Caco-2 (cell line): ENCODE measurements around the gene ERCC8. TPM values are rescaled to one million over a fixed set of nuclear protein-coding genes. Genes with fewer than 3 reads are reported as not detected.

ENCODE experiments used
- BruUV-seq: library from RNA; stranded (reverse); fragments of 400-500 nt; replicated peaks from 2 replicates; lab custom pipeline; 2021; lab: Mats Ljungman, UMichigan
- CTCF ChIA-PET: fragments of 300-600 bp; sonication (Branson Sonifier 250); formaldehyde crosslinking; loops from one replicate; lab custom pipeline; 2022; ENCODE audit warnings: antibody characterized with exemption; lab: Charles Lee
- POLR2A ChIA-PET: fragments of 300-600 bp; sonication (Branson Sonifier 250); formaldehyde crosslinking; loops from one replicate; lab custom pipeline; 2022; ENCODE audit warnings: antibody characterized with exemption; lab: Charles Lee
- DNase-seq, 2 experiments: peaks; one replicate each; pipeline versions ENCODE4 v3.0.0 to v3.0.0-alpha.2; 2020 to 2022
- H3K27me3 ChIP-seq: replicated peaks from 2 replicates; pipeline ENCODE4 v1.6.0; 2011; ENCODE audit warnings: low read length; ENCODE audit not compliant: control insufficient read depth, insufficient read depth
- H3K36me3 ChIP-seq: 2 replicates; pipeline ENCODE4 v1.5.1; 2011; ENCODE audit warnings: low read length; ENCODE audit not compliant: control insufficient read depth, insufficient read depth
- H3K4me1 ChIP-seq: fragments of 250-450 bp; sonication (Bioruptor Pico); 2 replicates; pipeline ENCODE4 v1.5.1; 2020; ENCODE audit warnings: mild to moderate bottlenecking
- H3K4me3 ChIP-seq: 2 replicates; pipeline ENCODE4 v1.5.1; 2011; ENCODE audit warnings: low read depth, mild to moderate bottlenecking, control low read depth, low read length
- H3K9me3 ChIP-seq: fragments of 250-450 bp; sonication (Bioruptor Pico); 2 replicates; pipeline ENCODE4 v1.5.1; 2020; ENCODE audit warnings: mild to moderate bottlenecking, moderate library complexity
- H3K27ac Mint-ChIP-seq: one replicate; pipeline ENCODE4 v1.8.0; 2022; ENCODE audit warnings: mixed read lengths; ENCODE audit not compliant: unreplicated experiment
- H3K27me3 Mint-ChIP-seq: one replicate; pipeline ENCODE4 v1.8.0; 2022; ENCODE audit warnings: mixed read lengths; ENCODE audit not compliant: insufficient read depth, unreplicated experiment
- H3K36me3 Mint-ChIP-seq: one replicate; pipeline ENCODE4 v1.8.0; 2022; ENCODE audit warnings: mild to moderate bottlenecking, mixed read lengths; ENCODE audit not compliant: insufficient read depth, unreplicated experiment
- H3K4me1 Mint-ChIP-seq: one replicate; pipeline ENCODE4 v1.8.0; 2022; ENCODE audit warnings: low read depth, mixed read lengths; ENCODE audit not compliant: unreplicated experiment
- H3K4me3 Mint-ChIP-seq: one replicate; pipeline ENCODE4 v1.8.0; 2022; ENCODE audit warnings: mild to moderate bottlenecking, moderate library complexity, mixed read lengths; ENCODE audit not compliant: unreplicated experiment
- H3K9me3 Mint-ChIP-seq: one replicate; pipeline ENCODE4 v1.8.0; 2022; ENCODE audit warnings: mixed read lengths; ENCODE audit not compliant: unreplicated experiment
- intact Hi-C: fragments of 100-400 bp; cut with micrococcal nuclease; formaldehyde crosslinking; loops from one replicate; pipeline ENCODE4 v1.10.0; 2022; ENCODE audit not compliant: unreplicated experiment
- total RNA-seq: library from RNA; stranded (reverse); gene quantifications from 2 replicates; pipeline ENCODE4 v1.2.3, GENCODE V29; 2022
- TF ChIP-seq, protein P1 (sequence below), 2 experiments: fragments of 200-600 bp in 1 of 2; IDR thresholded peaks; 1 replicate in 1 of 2; 2 replicates in 1 of 2; pipeline versions ENCODE4 v1.5.1 to v1.8.0; 2011 to 2022; ENCODE audit warnings: antibody characterized with exemption in 1 of 2, control low read depth in 1 of 2, inconsistent platforms in 1 of 2, low read depth in 1 of 2, low read length in 1 of 2, mild to moderate bottlenecking in 1 of 2, moderate library complexity in 1 of 2; ENCODE audit not compliant: insufficient read depth in 1 of 2, severe bottlenecking in 1 of 2, unreplicated experiment in 1 of 2

Gene ERCC8
- total RNA-seq, 1 experiment from 2014 or later, result 19.8 TPM

DNA sequence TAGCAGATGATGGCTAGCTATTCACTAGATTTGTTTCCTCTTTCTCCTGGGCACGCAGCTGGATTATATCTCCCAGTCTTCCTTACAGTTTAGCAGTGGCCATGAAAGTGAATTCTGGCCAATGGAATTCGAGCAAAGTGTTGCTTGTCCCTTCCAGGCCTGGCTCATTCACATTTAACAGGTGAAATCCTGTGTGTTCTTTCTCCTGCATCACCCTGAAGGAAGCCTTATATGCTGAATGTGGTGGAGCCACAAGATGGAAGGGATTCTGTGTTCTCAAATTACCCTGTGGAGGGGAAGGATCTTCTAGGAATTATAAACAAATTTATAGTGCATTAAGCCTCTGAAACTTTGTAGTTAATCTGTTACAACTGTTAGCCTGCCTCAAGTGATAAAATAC is 92.6 kb downstream of the ERCC8 start:
- TF ChIP-seq, protein P1, sequence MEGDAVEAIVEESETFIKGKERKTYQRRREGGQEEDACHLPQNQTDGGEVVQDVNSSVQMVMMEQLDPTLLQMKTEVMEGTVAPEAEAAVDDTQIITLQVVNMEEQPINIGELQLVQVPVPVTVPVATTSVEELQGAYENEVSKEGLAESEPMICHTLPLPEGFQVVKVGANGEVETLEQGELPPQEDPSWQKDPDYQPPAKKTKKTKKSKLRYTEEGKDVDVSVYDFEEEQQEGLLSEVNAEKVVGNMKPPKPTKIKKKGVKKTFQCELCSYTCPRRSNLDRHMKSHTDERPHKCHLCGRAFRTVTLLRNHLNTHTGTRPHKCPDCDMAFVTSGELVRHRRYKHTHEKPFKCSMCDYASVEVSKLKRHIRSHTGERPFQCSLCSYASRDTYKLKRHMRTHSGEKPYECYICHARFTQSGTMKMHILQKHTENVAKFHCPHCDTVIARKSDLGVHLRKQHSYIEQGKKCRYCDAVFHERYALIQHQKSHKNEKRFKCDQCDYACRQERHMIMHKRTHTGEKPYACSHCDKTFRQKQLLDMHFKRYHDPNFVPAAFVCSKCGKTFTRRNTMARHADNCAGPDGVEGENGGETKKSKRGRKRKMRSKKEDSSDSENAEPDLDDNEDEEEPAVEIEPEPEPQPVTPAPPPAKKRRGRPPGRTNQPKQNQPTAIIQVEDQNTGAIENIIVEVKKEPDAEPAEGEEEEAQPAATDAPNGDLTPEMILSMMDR (IDR thresholded peaks at IDR 0.05; ENCODE audit: insufficient read depth in 1 of 2, low read depth in 1 of 2, low read length in 1 of 2, severe bottlenecking in 1 of 2, unreplicated experiment in 1 of 2), result no peak
- Mint-ChIP-seq H3K9me3 (no peaks in the 10 kb centered on the region), H3K4me3 (no peak overlapping the region), H3K4me1 (no peaks in the 10 kb centered on the region), H3K27ac (no peak overlapping the region), H3K36me3 (no peaks in the 10 kb centered on the region), H3K27me3 (no peaks in the 10 kb centered on the region)
- Histone ChIP-seq H3K36me3 (no peaks in the 10 kb centered on the region), H3K4me1 (peaks cover 40% of the 10 kb centered on the region), H3K9me3 (no peaks in the 10 kb centered on the region), H3K4me3 (no peak overlapping the region), H3K27me3 (no peaks in the 10 kb centered on the region)
- DNase-seq, result no peak
- intact Hi-C loops, result no loop called here
- ChIA-PET CTCF (no interaction called here), POLR2A (interaction anchor here (1.1 kb wide), 1 partner anchor 93 kb away, joined by 5 read pairs; the partner anchor contains the start of genes ERCC8 and NDUFAF2)
- BruUV-seq, result no TSS peak

GRCh38 chr5:60851626-60852025 is 93.2 kb downstream of the ERCC8 start:
- no peak overlapping the region for H3K4me3 ChIP-seq
- no peaks in the 10 kb centered on the region for H3K36me3 ChIP-seq
- Mint-ChIP-seq H3K4me1 (peaks cover 2% of the 10 kb centered on the region), H3K4me3 (no peak overlapping the region), H3K9me3 (no peaks in the 10 kb centered on the region), H3K27me3 (no peaks in the 10 kb centered on the region), H3K27ac (no peak overlapping the region), H3K36me3 (no peaks in the 10 kb centered on the region)
- ChIA-PET CTCF (no interaction called here), POLR2A (no interaction called here)
- H3K27me3 ChIP-seq, result no peaks in the 10 kb centered on the region
- peaks cover 40% of the 10 kb centered on the region for H3K4me1 ChIP-seq
- TF ChIP-seq, protein P1 (IDR thresholded peaks at IDR 0.05; ENCODE audit: insufficient read depth in 1 of 2, low read depth in 1 of 2, low read length in 1 of 2, severe bottlenecking in 1 of 2, unreplicated experiment in 1 of 2), result no peak
- no peak for DNase-seq
- no peaks in the 10 kb centered on the region for H3K9me3 ChIP-seq
- no TSS peak for BruUV-seq
- intact Hi-C loops, result no loop called here

- Histone ChIP-seq H3K4me3 (no peak overlapping the region), H3K27me3 (0 out of 2 replicates have a peak, but pooled peaks cover 2% of the 10 kb centered on the region), H3K9me3 (no peaks in the 10 kb centered on the region), H3K4me1 (peaks cover 4% of the 10 kb centered on the region; the same call in 1 of the 2 replicates), H3K36me3 (no peaks in the 10 kb centered on the region)
- Mint-ChIP-seq H3K27me3 (no peaks in the 10 kb centered on the region), H3K36me3 (peaks cover 11% of the 10 kb centered on the region), H3K4me1 (peaks cover 31% of the 10 kb centered on the region), H3K9me3 (no peaks in the 10 kb centered on the region), H3K27ac (no peak overlapping the region), H3K4me3 (no peak overlapping the region)
- TF ChIP-seq, protein P1 (IDR thresholded peaks at IDR 0.05; ENCODE audit: insufficient read depth in 1 of 2, low read depth in 1 of 2, low read length in 1 of 2, severe bottlenecking in 1 of 2, unreplicated experiment in 1 of 2), result no peak
- ChIA-PET POLR2A (no interaction called here), CTCF (no interaction called here)
- DNase-seq, result no peak
- no TSS peak for BruUV-seq
- intact Hi-C loops, result loop anchor here (10.0 kb wide), 1 partner anchor 49 kb away; no protein-coding TSS in a partner anchor
These were observed 98.6 kb downstream of the ERCC8 start for GRCh38 chr5:60846298-60846697.
